Vagina (tissue), 2 donors: Measurements from ENCODE around the gene SCGB3A1.

ENCODE experiments used
- POLR2A ChIP-seq, 2 donors: fragments of 450-650 bp; IDR thresholded peaks; one replicate each; pipeline ENCODE4 v1.6.1; 2017; ENCODE audit warnings: antibody characterized with exemption in 2 of 2, mild to moderate bottlenecking in 2 of 2, moderate library complexity in 2 of 2
- TF ChIP-seq, protein P1 (sequence below), 3 experiments: fragments of 450-650 bp in 2 of 3; fragments of 200-600 bp in 1 of 3; sonication (generic) in 1 of 3; IDR thresholded peaks; one replicate each; pipeline ENCODE4 v1.5.1; 2017 to 2019; ENCODE audit warnings: antibody characterized with exemption in 3 of 3, mild to moderate bottlenecking in 2 of 3, moderate library complexity in 2 of 3

GRCh38 chr5:180568914-180569313 is 22.4 kb downstream of the SCGB3A1 start:
- TF ChIP-seq, protein P1, sequence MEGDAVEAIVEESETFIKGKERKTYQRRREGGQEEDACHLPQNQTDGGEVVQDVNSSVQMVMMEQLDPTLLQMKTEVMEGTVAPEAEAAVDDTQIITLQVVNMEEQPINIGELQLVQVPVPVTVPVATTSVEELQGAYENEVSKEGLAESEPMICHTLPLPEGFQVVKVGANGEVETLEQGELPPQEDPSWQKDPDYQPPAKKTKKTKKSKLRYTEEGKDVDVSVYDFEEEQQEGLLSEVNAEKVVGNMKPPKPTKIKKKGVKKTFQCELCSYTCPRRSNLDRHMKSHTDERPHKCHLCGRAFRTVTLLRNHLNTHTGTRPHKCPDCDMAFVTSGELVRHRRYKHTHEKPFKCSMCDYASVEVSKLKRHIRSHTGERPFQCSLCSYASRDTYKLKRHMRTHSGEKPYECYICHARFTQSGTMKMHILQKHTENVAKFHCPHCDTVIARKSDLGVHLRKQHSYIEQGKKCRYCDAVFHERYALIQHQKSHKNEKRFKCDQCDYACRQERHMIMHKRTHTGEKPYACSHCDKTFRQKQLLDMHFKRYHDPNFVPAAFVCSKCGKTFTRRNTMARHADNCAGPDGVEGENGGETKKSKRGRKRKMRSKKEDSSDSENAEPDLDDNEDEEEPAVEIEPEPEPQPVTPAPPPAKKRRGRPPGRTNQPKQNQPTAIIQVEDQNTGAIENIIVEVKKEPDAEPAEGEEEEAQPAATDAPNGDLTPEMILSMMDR (IDR thresholded peaks at IDR 0.05), result no peak
- no peak for TF ChIP-seq POLR2A (IDR thresholded peaks at IDR 0.05)
